NAMALWA (cell line): Measurements from ENCODE around the gene ARFGAP1.
"Not testable (repeated sequence)": the region's sequence is repeated elsewhere in the genome, so short reads cannot be mapped to it uniquely, and the experiment has no call there.

Source experiments
- DNase-seq: peaks from one replicate; pipeline ENCODE4 v3.0.0-alpha.2; 2015; ENCODE audit warnings: low spot score

ARFGAP1 gene

GRCh38 chr20:63292292-63292701 is 19.7 kb downstream of the ARFGAP1 start:
- no peak for DNase-seq

- DNase-seq = no peak
Observed at GRCh38 chr20:63292904-63293303, 20.3 kb downstream of the ARFGAP1 start, which contains the start of gene COL20A1. TSS of gene COL20A1 (plus strand) at chr20:63293186. CDS start at chr20:63295108, 1,922 bp downstream.

- no peak for DNase-seq
Observed at GRCh38 chr20:63293456-63293855, 20.8 kb downstream of the ARFGAP1 start.

GRCh38 chr20:63293871-63294535 is 21.4 kb downstream of the ARFGAP1 start:
- no peak for DNase-seq

GRCh38 chr20:63294536-63294900 is 21.9 kb downstream of the ARFGAP1 start:
- no peak for DNase-seq

GRCh38 chr20:63295018-63295417 is 22.4 kb downstream of the ARFGAP1 start:
- no peak for DNase-seq

- DNase-seq = no peak
Observed at GRCh38 chr20:63295422-63295821, 22.8 kb downstream of the ARFGAP1 start.

GRCh38 chr20:63295846-63296245 is 23.2 kb downstream of the ARFGAP1 start:
- DNase-seq = no peak

GRCh38 chr20:63296531-63297299 is 24.1 kb downstream of the ARFGAP1 start:
- no peak for DNase-seq

GRCh38 chr20:63297371-63297781 is 24.8 kb downstream of the ARFGAP1 start:
- no peak for DNase-seq

GRCh38 chr20:63297796-63298572 is 25.4 kb downstream of the ARFGAP1 start:
- no peak for DNase-seq

- DNase-seq = no peak
Observed at GRCh38 chr20:63298731-63299312, 26.2 kb downstream of the ARFGAP1 start.

- no peak for DNase-seq
Observed at GRCh38 chr20:63301671-63302070, 29.1 kb downstream of the ARFGAP1 start.

GRCh38 chr20:63303095-63303666 is 30.6 kb downstream of the ARFGAP1 start:
- DNase-seq = no peak

- DNase-seq = no peak
Observed at GRCh38 chr20:63305393-63305792, 32.8 kb downstream of the ARFGAP1 start.

- DNase-seq = not testable (repeated sequence)
Observed at GRCh38 chr20:63305933-63306672, 33.5 kb downstream of the ARFGAP1 start.

- no peak for DNase-seq
Observed at GRCh38 chr20:63306673-63307537, 34.3 kb downstream of the ARFGAP1 start.

- DNase-seq = no peak
Observed at GRCh38 chr20:63307538-63308217, 35.1 kb downstream of the ARFGAP1 start.

GRCh38 chr20:63308218-63308911 is 35.8 kb downstream of the ARFGAP1 start:
- no peak for DNase-seq
